Activated T-cell treated with anti-CD3 and anti-CD28 coated beads, Interleukin-2, amount 50 U/mL, for 4 hours (primary cell): ENCODE results near the gene ST3GAL4. TPM values are rescaled to one million over a fixed set of nuclear protein-coding genes. Genes with fewer than 3 reads are reported as not detected.

Source experiments
- ATAC-seq, 2 donors: fragments of 200-7000 bp; cut with Tn5 transposase; one replicate each; pipeline ENCODE4 v1.10.0; 2021
- DNase-seq: peaks from one replicate; pipeline ENCODE4 v3.0.0-alpha.2; 2020
- H3K27me3 Mint-ChIP-seq: one replicate; pipeline ENCODE4 v1.8.0; 2021; ENCODE audit warnings: low read depth, mixed read lengths
- H3K36me3 Mint-ChIP-seq: one replicate; pipeline ENCODE4 v1.8.0; 2022; ENCODE audit warnings: mixed read lengths; ENCODE audit not compliant: insufficient read depth
- H3K4me1 Mint-ChIP-seq: one replicate; pipeline ENCODE4 v1.8.0; 2021; ENCODE audit warnings: low read depth, mixed read lengths
- H3K4me3 Mint-ChIP-seq: one replicate; pipeline ENCODE4 v1.8.0; 2021; ENCODE audit warnings: mild to moderate bottlenecking, moderate library complexity, mixed read lengths
- H3K9me3 Mint-ChIP-seq: one replicate; pipeline ENCODE4 v1.8.0; 2021; ENCODE audit warnings: mixed read lengths
- total RNA-seq, 3 donors: library from RNA; stranded (reverse); gene quantifications; one replicate each; pipeline ENCODE4 v1.2.1, GENCODE V29; 2021

ST3GAL4 gene
- total RNA-seq, 3 donors from 2014 or later, result 7.7 to 8.2 (median 7.9) TPM

DNA sequence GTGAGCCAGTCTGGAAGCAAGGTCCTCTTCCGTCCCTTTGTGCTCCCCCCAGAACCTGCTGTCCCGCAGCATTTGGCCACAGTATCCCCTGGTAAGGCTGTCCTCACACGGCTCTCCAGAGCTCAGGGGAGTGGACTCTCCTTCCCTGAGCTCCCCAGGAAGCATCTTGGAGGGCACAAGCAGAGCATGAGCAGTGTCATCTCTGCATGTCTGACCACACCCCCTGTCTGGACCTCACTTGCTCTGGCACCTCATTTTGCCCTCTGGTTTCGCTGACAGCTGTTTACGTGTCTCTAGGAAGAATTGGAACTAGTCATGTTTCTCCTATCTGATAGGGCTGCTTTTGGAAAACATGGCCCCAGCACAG is 36.1 kb upstream of the ST3GAL4 start:
- Mint-ChIP-seq H3K27me3 (no peaks in the 10 kb centered on the region), H3K9me3 (peaks cover 6% of the 10 kb centered on the region), H3K4me1 (peaks cover 39% of the 10 kb centered on the region), H3K36me3 (peaks cover 20% of the 10 kb centered on the region), H3K4me3 (no peak overlapping the region)
- ATAC-seq, result no peak
- DNase-seq, result no peak

DNA sequence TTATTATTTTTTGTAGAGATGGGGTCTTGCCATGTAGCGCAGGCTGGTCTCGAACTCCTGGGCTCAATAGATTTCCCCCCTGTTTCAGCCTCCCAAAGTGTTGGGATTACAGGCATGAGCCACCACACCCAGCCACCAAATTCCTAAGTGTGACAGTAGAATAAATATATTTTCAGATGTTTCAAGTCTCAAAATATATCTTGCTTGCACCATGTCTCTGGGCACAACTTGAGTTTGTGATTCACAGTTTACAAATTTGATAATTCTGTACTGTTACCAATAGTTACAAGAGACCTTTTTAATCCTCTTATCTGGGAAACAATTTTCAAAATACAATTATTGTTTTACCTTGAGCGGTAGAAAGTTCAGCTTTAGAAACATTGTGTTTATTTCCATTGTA is 32.5 kb upstream of the ST3GAL4 start:
- Mint-ChIP-seq H3K4me1 (peaks cover 32% of the 10 kb centered on the region), H3K27me3 (no peaks in the 10 kb centered on the region), H3K36me3 (peaks cover 4% of the 10 kb centered on the region), H3K4me3 (no peak overlapping the region), H3K9me3 (no peaks in the 10 kb centered on the region)
- ATAC-seq (no peak), DNase-seq (no peak)

GRCh38 chr11:126327281-126328000 is 28.0 kb upstream of the ST3GAL4 start:
- Mint-ChIP-seq H3K27me3 (no peaks in the 10 kb centered on the region), H3K4me1 (peaks cover 13% of the 10 kb centered on the region), H3K4me3 (no peak overlapping the region), H3K36me3 (peaks cover 14% of the 10 kb centered on the region), H3K9me3 (no peaks in the 10 kb centered on the region)
- no peak for DNase-seq
- no peak for ATAC-seq

DNA sequence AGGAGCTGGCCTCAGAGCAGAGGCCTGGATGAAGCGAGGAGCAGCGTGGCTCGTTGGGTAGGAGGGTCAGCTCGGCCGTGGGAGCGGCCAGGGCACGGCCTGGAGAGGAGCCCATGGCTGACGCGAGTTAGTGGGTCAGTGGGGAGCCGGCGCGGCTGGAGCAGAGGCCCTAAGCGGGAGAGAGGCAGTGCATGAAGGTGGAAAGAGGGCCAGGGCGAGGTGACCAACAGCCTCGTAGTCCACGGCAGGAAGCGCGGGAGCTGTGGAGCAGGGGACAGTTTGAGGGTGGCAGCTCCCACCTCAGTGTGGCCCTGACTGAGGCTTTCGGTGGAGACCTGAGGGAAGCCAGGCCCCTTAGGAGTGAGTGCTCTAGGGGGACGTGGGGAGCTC is 27.5 kb upstream of the ST3GAL4 start:
- Mint-ChIP-seq H3K36me3 (peaks cover 14% of the 10 kb centered on the region), H3K9me3 (no peaks in the 10 kb centered on the region), H3K4me3 (no peak overlapping the region), H3K4me1 (peaks cover 15% of the 10 kb centered on the region), H3K27me3 (no peaks in the 10 kb centered on the region)
- ATAC-seq (no peak), DNase-seq (no peak)

- H3K36me3 Mint-ChIP-seq, result peaks cover 18% of the 10 kb centered on the region
- H3K4me1 Mint-ChIP-seq, result peaks cover 20% of the 10 kb centered on the region
- no peak for ATAC-seq
- no peak overlapping the region for H3K4me3 Mint-ChIP-seq
- H3K27me3 Mint-ChIP-seq, result no peaks in the 10 kb centered on the region
- no peaks in the 10 kb centered on the region for H3K9me3 Mint-ChIP-seq
- DNase-seq, result no peak
Measured at GRCh38 chr11:126328444-126328843, 27.0 kb upstream of the ST3GAL4 start.

DNA sequence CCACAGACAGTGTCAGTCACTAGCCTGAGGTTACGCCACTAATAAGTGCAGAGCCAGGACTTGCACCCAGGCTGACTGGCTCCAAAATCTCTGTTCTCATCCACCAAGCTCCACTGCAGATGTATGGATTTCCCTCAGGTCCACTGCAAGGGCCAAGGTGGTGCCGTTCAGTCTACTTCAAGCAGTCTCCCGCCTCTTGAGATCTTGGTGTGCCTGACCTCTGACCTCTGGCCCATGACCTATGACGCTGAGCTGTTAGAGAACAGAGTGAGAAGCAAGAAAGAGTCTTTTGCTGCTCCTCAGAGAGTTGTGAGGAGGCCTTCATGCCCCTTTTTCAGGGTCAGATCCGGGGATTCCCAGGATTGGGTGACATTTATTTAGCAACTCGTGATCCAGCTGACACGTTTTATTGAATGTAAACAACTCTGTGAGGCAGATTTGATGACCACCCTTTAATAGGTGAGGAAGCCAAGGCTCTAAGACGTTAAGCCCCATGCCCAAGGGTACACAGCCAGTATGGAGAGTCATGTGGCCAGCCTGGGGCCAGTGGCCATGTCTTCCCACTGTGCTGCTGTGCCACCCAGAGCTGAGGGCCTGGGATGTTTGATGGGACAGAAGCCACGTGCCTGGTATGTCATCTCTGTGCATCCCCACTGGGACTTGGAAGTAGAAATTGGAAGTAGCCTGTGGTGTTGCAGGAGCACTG is 26.4 kb upstream of the ST3GAL4 start:
- no peak overlapping the region for H3K4me3 Mint-ChIP-seq
- H3K36me3 Mint-ChIP-seq, result peaks cover 23% of the 10 kb centered on the region
- ATAC-seq, result no peak
- H3K9me3 Mint-ChIP-seq, result no peaks in the 10 kb centered on the region
- H3K4me1 Mint-ChIP-seq, result peaks cover 22% of the 10 kb centered on the region
- DNase-seq, result no peak
- no peaks in the 10 kb centered on the region for H3K27me3 Mint-ChIP-seq

GRCh38 chr11:126329644-126330211 is 25.8 kb upstream of the ST3GAL4 start:
- Mint-ChIP-seq H3K4me3 (no peak overlapping the region), H3K4me1 (peaks cover 22% of the 10 kb centered on the region), H3K27me3 (no peaks in the 10 kb centered on the region), H3K36me3 (peaks cover 24% of the 10 kb centered on the region), H3K9me3 (no peaks in the 10 kb centered on the region)
- DNase-seq (no peak), ATAC-seq (peak; percentile 42 to 61)

DNA sequence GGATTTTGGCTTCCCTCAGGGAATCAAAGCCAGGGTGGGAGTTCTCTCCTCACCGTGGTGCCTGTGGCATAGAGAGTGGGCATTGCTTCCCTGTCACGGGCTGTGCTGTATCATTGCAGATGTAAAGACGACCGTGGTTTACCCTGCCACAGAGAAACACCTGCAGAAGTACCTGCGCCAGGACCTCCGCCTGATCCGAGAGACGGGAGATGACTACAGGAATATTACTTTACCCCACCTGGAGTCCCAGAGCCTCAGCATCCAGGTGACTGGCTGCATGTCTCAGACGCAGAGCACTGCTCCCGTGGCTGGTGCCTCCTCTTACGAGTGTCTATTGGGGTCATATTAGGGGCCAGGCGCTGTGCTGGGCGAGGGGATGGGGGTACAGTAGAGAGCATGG is 24.2 kb upstream of the ST3GAL4 start:
- DNase-seq (no peak), ATAC-seq (no peak)
- peaks cover 31% of the 10 kb centered on the region for H3K36me3 Mint-ChIP-seq
- H3K4me1 Mint-ChIP-seq, result peaks cover 24% of the 10 kb centered on the region
- H3K4me3 Mint-ChIP-seq, result no peak overlapping the region
- no peaks in the 10 kb centered on the region for H3K27me3 Mint-ChIP-seq
- H3K9me3 Mint-ChIP-seq, result no peaks in the 10 kb centered on the region

- DNase-seq (no peak), ATAC-seq (peak; percentile 71 to 89)
- H3K4me1 Mint-ChIP-seq, result peaks cover 23% of the 10 kb centered on the region
- no peak overlapping the region for H3K4me3 Mint-ChIP-seq
- H3K27me3 Mint-ChIP-seq, result no peaks in the 10 kb centered on the region
- H3K9me3 Mint-ChIP-seq, result no peaks in the 10 kb centered on the region
- H3K36me3 Mint-ChIP-seq, result peaks cover 32% of the 10 kb centered on the region
Measured at GRCh38 chr11:126332221-126332711, 23.2 kb upstream of the ST3GAL4 start.

GRCh38 chr11:126333142-126333541 is 22.3 kb upstream of the ST3GAL4 start:
- no peak for ATAC-seq
- Mint-ChIP-seq H3K4me3 (no peak overlapping the region), H3K27me3 (no peaks in the 10 kb centered on the region), H3K9me3 (no peaks in the 10 kb centered on the region), H3K4me1 (peaks cover 20% of the 10 kb centered on the region), H3K36me3 (peaks cover 32% of the 10 kb centered on the region)
- no peak for DNase-seq

DNA sequence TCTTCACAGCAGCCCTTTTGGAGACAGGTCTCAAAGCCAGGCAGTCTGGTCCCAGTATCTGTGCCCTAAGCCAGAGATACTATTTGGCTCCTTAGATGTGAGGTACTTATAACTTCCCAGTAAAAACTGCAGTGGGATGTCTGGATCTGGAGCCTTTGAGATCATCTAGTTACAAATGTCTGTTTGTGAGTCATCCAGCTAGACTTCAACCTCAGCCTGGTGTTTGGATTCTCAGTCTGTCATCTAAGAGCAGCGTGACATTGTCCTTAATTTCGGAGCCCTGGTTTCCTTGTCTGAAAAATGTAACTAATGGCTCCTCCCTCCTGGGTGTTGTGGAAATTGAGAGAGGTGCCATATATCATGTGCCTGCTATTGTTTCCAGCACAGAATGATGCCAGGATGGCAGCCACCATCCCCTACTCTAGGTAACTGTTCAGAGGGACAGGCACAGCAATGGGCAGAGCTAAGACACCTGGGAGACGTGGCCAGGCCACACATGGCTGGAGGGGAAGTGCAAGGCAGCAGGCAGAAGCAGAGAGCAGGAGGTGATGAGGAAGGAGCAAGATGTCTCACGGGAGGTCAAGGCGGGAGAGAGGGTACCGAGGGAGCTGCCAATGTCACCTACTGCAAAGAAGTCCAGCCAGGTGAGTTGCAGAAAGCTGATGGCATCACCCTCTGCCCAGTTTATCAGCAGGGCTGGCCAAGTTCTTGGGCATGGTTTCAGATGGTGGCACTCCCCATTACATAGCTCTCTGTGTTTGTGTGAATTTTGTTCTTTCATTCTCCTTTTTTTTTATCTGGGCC is 20.6 kb upstream of the ST3GAL4 start:
- H3K4me1 Mint-ChIP-seq, result peaks cover 16% of the 10 kb centered on the region
- no peak for DNase-seq
- H3K9me3 Mint-ChIP-seq, result no peaks in the 10 kb centered on the region
- H3K27me3 Mint-ChIP-seq, result no peaks in the 10 kb centered on the region
- no peak for ATAC-seq
- no peak overlapping the region for H3K4me3 Mint-ChIP-seq
- peaks cover 38% of the 10 kb centered on the region for H3K36me3 Mint-ChIP-seq

DNA sequence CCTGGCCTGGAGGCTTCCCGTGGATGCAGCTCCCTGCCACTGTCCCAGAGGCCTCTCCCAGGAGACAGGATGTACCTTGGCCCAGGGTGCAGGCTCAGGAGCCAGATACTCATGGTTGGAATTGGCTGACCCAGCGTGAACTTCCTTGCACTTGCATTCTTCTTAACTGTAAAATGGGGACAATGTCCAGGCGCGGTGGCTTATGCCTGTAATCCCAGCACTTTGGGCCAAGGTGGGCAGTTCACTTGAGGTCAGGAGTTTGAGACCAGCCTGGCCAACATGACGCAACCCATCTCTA is 20.1 kb upstream of the ST3GAL4 start:
- Mint-ChIP-seq H3K4me3 (no peak overlapping the region), H3K9me3 (no peaks in the 10 kb centered on the region), H3K36me3 (peaks cover 38% of the 10 kb centered on the region), H3K27me3 (no peaks in the 10 kb centered on the region), H3K4me1 (peaks cover 16% of the 10 kb centered on the region)
- no peak for ATAC-seq
- no peak for DNase-seq

GRCh38 chr11:126336138-126336541 is 19.3 kb upstream of the ST3GAL4 start:
- Mint-ChIP-seq H3K9me3 (no peaks in the 10 kb centered on the region), H3K27me3 (no peaks in the 10 kb centered on the region), H3K4me3 (no peak overlapping the region), H3K4me1 (peaks cover 16% of the 10 kb centered on the region), H3K36me3 (peaks cover 37% of the 10 kb centered on the region)
- no peak for ATAC-seq
- DNase-seq, result no peak

- ATAC-seq, result no peak
- Mint-ChIP-seq H3K4me1 (peaks cover 16% of the 10 kb centered on the region), H3K9me3 (no peaks in the 10 kb centered on the region), H3K27me3 (no peaks in the 10 kb centered on the region), H3K36me3 (peaks cover 35% of the 10 kb centered on the region), H3K4me3 (no peak overlapping the region)
- DNase-seq, result no peak
Measured at GRCh38 chr11:126336671-126337101, 18.8 kb upstream of the ST3GAL4 start.
